ENCODE measurements around the gene NSUN6. TPM values are rescaled to one million over a fixed set of nuclear protein-coding genes. Genes with fewer than 3 reads are reported as not detected.

The NSUN6 gene
- total RNA-seq, 1 donor from 2014 or later, result 13.5 TPM

DNA sequence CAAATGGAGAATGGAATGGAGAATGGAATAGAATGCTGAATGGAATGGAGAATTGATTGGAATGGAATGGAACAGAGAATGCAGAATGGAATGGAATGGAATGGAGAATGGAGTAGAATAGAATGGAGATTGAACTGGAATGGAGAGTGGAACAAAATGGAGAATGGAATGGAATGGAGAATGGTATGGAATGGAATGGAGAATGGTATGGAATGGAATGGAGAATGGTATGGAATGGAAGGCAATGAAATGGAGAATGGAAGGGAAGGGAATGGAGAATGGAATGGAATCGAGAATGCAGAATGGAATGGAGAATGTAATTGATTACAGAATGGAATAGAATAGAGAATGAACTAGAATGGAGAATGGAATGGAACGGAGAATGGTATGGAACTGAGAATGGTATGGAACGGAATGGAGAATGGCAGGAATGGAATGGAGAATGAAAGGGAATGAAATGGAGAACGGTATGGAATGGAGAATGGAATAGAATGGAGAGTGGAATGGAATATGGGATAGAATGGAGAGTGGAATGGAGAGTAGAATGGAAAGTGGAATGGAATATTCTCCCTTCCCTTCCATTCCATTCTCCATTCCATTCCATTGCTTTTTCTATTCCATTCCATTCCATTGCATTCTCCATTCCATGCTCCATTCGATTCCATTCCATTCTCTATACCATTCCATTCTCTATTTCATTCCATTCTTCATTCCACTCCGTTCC lies 88.2 kb downstream of the NSUN6 start:
- DNase-seq (ENCODE audit: low spot score), result no peak

DNA sequence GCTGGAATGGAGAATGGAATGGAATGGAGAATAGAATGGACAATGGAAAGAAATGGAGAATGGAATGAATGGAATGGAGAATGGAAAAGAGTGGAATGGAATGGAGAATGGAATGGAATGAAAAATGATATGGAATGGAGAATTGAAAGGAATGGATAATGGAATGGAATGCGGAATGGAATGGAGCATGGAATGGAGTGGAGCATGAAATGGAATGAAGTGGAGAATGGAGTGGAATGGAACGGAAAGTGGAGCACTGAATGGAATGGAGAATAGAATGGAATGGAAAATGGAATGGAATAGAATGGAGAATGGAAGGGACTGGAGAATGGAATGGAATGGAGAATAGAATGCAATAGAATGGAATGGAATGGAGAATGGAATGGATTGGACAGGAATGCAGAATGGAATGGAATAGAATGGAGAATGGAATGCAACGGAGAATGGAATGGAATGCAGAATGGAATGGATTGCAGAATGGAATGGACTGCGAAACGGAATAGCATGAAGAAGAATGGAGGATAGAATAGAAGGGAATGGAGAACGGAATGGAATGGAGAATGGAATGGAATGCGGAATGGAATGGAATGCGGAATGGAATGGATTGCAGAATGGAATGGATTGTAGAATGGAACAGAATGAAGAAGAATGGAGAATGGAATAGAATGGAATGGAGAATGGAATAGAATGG lies 89.4 kb downstream of the NSUN6 start:
- no peak for DNase-seq (ENCODE audit: low spot score)

DNA sequence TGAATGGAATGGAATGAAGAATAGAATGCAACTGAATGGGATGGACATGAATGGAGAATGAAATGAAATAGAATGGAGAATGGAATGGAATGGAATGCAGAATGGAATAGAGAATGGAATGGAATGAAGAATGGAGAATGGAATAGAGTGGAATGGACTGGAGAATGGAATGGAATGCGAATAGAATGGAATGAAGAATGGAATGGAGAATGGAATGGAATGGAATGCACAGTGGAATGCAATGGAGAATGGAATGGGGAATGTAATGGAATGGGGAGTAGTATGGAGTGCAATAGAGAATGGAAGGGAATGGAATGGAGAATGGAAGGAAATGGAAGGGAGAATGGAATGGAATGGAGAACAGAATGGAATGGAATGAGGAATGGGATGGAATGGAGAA lies 93.4 kb downstream of the NSUN6 start:
- no peak for DNase-seq (ENCODE audit: low spot score)

DNA sequence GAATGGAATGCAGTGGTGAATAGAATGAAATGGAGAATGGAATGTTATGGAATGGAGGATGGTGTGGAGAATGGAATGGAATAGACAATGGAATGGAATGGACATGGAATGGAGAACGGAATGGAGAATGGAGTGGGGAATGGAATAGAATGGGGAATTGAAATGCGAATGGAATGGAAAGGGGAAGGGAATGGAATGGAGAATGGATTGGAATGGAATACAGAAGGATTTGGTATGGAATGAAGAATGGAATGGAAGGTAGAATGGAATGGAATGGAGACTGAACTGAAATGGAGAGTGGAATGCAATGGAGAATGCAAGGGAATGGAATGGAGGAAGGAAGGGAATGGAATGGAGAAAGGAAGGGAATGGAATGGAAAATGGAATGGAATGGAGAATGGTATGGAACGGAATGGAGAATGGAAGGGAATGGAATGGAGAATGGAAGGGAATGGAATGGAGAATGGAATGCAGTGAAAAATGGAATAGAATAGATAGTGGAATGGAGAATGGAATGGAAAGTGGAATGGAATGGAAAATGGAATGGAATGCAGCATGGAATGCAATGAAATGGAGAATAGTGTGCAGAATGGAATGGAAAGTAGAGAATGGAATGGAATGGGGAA lies 94.8 kb downstream of the NSUN6 start:
- no peak for DNase-seq (ENCODE audit: low spot score)

DNA sequence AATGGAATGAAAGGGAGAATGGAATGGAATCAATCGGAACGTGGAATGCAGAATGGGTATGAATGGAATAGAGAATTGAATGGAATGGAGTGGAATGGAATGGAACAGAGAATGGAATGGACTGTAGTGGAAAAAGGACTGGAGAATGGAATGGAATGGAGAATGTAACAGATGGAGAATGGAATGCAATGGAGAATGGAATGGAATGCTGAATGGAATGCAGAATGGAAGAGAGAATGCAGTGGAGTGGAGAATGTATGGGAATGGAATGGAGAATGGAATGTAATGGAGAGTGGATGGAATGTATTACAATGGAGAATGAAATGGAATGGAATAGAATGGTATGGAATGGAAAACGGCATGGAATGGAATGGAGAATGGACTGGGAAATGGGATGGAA lies 96.9 kb downstream of the NSUN6 start:
- no peak for DNase-seq (ENCODE audit: low spot score)

DNA sequence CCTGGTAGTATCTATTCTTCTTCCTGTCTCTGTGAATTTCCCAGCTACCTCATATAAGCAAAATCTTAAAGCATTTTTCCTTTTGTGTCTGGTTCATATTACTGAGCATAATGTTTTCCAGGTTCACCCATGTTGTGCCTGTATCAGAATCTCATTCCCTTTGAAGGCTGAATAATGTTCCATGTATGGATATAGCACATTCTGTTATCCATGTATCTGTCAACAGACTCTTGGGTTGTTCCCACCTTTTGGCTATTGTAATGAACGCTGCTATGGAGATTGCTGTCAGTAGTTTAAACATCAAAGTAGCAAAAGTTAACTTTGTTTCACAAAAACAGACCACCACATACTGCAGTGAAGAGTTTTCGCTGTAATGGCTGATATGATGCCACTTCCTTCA lies 99.9 kb downstream of the NSUN6 start:
- no peak for DNase-seq (ENCODE audit: low spot score)

DNA sequence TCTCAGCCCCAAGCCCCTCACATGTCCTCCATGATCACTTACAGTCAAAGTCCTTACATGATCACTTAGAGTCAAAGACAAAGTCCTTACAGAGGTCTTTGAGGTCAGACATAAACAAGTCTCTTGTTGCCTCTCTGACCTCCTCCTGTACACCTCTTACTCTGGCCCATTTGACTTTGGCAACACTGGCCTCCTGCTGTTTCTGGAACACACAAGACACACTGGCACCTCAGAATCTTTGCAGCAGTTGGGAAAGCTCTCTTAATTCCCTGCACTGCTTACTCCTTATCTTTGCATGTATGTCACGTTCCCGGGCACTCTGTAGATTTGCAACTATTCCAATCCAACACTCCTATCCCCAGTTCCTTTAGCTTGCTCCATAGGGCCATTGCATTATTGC lies 102.3 kb downstream of the NSUN6 start:
- no peak for DNase-seq (ENCODE audit: low spot score)

DNA sequence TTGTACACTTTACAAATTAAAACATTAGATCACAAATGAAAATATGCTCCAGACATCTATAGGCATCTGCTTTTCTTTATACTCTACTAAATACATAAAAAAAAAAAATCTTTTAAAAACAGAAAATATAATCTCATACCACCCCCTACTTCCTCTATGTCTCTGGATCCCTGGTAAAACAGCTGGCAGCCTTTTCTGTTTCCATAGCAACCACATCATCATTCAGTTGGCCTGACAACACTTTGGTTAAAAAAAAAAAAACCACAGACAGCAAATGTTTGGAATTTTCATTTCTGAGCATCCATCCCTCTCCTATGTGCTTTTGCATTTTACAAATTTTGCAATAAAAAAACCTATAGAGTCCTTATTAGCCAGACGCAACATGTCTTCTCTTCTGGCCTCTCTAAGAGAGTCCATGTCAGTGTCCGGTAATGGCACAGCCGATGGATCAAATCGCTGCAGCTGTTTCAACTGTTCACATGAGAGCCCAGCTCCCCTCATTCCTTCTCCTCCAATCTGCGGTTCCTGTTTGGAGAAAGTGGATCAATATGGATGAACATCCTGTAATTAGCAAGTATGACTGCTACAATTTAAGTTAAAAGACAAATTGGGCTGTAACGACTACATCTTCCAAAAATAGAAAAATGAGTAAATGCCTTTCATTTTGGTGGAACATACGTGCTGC lies 105.6 kb downstream of the NSUN6 start:
- no peak for DNase-seq (ENCODE audit: low spot score)

DNA sequence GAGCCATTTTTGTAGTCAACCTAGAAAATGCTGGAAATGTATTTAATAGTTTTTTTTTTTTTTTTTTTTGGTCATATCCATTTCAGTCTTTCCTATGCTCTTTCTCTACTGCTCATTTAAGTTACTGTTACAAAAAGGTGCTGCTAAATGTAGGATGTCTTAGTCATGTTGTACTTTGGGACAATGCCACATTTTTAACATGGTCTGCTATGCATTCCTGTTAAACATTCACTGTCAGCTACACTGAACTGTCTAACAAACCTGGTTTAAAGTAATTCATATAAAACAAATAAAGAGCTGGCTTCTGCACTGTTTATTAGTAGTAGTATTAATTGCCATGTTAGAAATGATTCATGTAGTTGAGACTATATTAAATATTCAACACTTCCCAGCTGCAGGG lies 108.6 kb downstream of the NSUN6 start:
- DNase-seq (ENCODE audit: low spot score), result no peak

DNA sequence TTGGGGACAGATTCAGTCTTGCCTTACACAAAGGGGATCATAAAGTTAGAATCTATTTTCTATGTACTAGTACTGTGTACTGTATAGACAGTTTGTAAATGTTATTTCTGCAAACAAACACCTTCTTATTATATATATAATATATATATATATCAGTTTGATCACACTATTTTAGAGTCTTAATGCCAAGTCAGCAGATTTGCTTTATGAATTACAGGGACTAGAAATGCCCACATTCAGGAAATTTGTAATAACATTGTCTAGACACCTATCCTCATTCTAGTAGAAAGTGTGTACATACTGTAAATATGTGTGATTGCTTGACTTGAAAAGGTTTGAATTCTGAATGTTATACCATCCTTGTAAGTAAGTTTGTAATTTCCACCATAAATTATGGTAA lies 111.2 kb downstream of the NSUN6 start:
- no peak for DNase-seq (ENCODE audit: low spot score)

DNA sequence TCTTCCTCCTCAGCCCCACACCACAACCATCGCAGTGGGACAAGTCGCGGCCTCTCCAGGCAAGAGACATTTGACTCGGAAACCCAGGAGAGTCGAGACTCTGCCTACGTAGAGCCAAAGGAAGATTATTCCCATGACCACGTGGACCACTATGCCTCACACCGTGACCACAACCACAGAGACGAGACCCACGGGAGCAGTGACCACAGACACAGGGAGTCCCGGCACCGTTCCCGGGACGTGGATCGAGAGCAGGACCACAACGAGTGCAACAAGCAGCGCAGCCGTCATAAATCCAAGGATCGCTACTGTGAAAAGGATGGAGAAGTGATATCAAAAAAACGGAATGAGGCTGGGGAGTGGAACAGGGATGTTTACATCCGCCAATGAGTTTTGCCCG lies 112.1 kb downstream of the NSUN6 start:
- DNase-seq (ENCODE audit: low spot score), result no peak

DNA sequence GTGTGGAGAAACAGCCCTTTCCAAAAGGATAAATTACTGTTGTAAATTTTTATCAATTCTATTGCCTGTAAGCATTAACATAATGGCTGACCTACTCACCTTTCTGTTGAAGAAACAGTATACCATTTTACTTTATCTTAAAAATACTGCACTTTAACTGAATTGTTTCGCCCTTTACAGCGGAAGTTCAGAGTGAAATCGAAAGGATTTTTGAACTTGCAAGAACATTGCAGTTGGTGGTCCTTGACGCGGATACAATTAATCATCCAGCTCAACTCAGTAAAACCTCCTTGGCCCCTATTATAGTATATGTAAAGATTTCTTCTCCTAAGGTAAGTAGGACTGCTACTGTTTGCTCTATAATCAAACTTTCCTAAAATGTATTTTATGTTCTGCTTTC lies 117.5 kb downstream of the NSUN6 start:
- DNase-seq (ENCODE audit: low spot score), result no peak

DNA sequence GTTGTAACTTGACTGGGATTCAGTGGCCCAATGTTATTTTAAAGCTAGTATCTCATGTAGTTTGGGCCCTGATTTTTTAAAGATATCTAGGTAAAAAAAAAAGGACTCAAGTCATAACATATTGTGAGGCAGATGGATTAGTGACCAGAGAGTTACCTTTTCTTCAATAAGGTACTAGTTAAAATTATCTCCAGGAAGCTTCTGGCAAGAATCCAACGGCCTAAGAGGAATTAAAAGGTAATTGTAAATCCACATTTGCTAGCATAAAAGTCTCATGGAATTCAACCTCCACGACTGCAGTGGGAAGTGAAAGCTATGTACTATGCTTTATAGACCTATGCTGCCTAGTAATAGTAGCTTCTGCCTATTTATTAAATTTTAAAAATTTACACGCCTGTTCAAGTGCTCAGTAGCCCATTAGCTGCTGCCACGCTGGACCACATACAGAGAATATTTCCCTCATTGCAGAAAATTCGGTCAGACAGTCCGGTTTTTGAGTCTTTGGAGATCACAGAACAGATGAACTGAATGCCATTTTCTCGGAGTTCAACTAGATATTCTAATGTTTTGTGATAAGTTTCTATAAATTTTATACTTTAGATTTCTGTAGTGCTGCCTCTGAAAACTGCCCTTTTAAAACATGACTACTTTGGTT lies 118.4 kb downstream of the NSUN6 start:
- no peak for DNase-seq (ENCODE audit: low spot score)

DNA sequence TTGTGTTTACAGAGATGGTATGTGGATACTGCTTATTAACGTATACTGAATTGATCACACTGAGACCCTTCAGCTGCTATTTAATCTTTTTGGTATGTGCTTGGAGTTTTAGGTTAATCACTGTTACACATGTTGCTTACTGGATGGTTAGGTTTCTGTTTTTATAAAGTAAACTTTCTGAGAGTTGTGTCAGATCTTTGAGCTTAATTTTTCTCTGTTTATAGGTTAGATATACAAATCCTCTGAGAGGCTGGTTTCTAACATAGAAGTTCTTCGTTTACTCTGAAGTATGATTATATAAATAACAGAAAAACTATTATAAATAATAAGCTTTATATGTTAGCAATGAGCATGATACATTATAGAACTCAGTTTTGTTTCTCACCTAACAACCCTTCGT lies 123.1 kb downstream of the NSUN6 start:
- no peak for DNase-seq (ENCODE audit: low spot score)

DNA sequence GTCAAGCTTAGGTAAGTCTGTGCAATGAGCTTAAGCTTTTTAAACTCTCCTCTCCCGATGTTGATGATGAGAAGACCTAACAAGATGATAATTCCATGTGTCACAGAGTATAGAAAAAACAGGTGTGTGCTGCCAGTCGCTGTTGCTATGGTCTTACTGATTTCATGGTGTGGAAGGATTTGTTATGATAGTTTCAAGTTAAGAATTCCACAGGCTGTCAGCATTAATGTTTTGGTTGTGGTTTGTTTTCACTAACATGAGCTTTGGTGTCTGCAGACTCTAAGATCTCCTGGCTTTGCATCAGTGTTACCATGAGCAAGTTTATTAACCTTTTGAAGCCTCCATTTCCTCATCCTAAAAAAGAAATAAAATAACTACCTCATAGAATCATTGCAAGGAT lies 123.7 kb downstream of the NSUN6 start:
- no peak for DNase-seq (ENCODE audit: low spot score)

DNA sequence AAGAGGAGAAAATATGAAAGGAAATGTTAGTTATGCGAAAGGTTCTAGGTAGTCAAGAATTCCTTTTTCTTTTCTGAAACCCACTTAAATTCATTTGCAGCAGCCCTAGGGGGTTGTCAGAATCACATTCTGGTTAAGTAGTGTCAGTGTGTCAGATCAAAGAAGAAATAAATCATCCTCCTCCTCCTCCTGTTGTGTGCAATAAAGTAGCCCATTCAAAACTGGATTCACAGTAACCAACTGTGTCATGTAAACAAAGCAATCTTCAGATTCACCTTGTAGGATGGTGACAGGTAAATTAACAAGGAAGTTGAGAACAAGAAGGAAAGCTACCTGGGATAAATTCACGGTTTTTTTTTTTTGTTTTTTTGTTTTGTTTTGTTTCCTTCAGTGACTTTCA lies 127.5 kb downstream of the NSUN6 start:
- DNase-seq (ENCODE audit: low spot score), result no peak

DNA sequence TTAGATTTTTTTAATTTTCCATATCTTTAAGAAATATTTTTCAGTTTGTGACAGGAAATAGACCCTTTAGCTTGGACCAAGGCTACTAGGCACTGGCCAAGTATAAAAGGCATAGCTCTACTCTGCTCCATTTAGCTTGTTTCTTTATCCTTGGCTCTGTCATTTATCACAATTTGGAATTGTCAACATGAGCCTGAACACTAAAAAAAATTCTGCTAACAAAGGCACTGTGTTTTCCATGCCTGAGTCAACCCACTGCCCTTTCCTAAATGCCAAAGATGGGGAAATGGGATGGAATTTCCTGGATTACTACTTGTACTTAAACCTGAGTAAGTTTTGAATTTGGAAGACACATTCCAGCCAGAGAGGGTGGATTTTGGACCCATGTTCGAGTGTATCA lies 128.4 kb downstream of the NSUN6 start:
- no peak for DNase-seq (ENCODE audit: low spot score)

DNA sequence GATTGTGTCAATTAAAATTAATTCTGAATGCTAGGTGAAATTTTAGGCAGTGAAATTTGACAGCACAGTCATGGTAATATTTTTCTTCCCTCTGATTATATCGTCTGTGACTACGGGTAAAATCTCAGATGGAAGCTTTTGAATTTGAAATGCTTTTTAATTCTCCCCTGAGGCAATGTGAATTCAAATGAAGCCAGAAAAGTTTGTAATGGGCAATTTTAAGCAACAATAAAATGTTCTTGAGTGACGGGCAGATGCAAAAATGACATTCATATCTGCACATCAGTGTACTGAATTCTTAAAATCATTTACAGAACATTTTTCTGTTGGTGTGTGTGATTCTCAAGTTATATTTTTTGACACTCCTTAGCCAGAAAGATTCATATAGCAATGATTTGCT lies 134.5 kb downstream of the NSUN6 start:
- no peak for DNase-seq (ENCODE audit: low spot score)

DNA sequence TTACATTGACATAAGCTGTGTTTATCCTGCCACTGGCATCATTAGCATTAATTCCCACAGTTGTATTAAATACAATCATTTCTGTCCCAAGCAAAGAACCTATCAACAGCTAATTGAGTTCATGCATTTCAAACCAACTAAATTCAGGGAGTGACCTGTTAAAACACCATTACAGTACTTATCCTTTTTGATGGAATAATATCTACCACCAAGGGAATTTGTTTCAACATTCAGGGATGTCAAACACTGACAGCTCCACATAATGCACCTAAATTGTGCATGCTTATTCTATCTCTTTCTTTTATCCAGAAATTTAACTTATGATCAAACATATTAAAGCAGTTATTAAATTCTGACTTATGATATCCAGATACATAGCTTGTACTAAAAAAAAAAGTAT lies 136.8 kb downstream of the NSUN6 start:
- no peak for DNase-seq (ENCODE audit: low spot score)

DNA sequence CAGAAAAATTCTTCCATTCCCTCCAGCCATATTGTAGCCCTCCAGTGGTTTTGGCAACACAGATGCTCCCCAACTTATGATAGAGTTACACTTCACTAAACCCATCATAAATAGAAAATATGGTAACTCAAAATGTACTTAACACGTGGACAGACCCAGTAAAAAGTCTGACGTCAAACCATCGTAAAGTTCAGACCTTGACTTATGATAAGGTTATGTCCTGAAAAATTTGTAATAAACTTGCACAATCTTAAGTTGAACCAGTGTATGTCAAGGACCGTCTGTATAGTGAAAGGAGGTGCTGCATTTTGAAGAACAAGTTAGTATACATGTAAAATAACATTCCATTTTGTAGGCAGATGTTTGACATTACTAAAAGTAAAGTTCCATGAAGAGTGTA lies 142.8 kb downstream of the NSUN6 start:
- DNase-seq (ENCODE audit: low spot score), result no peak

DNA sequence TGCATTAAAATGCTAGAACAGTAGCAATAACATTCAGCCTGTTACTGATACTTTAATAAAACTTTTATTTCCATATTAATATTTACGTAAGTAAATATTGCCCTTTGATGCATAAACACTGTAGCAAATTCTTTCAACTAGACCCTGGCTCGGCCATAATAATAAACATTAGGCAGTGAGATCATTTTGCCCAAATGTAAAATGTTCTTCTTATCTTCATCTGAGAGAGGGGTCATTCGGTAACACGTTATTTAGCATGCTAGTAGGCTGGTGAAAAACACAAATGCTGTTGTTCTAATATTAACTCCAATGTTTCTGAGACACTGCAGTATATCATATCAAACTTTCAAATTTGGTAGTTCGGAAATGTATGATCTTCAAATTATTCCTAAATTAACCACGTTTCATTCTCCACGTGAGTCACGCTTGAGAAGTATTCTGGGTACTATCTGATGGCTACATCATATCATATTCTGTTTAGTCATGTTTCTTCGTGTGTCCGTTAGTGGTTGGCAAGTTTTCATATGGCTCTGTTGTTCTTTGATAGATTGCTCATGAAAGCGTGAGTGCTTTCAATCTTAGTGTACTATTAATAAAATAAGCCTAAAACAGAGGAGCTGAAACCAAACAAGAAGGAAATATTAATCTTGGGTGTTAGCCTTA lies 145.8 kb downstream of the NSUN6 start:
- no peak for DNase-seq (ENCODE audit: low spot score)

DNA sequence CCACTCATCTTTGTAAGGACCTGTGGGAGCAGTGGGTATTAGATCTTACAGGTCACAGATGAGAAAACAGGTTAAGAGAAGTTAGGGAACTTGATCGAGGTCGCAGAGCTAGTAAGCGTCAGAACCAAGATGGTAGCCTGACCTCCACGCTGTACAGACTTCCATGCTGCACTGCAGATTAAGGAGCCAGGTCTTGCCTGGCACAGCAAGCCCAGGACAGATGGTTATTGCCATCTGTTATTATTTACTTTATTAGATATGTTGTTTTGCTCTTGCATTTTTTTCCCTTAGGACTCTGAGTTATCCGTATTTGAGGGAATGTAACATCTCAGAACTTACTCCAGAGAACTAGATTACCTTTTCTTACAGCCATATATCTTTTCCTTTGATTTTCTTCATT lies 147.2 kb downstream of the NSUN6 start:
- DNase-seq (ENCODE audit: low spot score), result no peak

All from mucosa of gallbladder (tissue), 1 donor.